Panc1 (cell line): ENCODE measurements around the gene ELAPOR2. TPM values are rescaled to one million over a fixed set of nuclear protein-coding genes. Genes with fewer than 3 reads are reported as not detected.

Experiments used
- ATAC-seq: fragments of 200-7000 bp; cut with Tn5 transposase; 2 replicates; pipeline ENCODE4 v1.9.1; 2020; ENCODE audit warnings: mild to moderate bottlenecking, moderate library complexity
- BruUV-seq: library from RNA; stranded (reverse); fragments of 400-500 nt; replicated peaks from 2 replicates; lab custom pipeline; 2021; lab: Mats Ljungman, UMichigan
- CTCF ChIA-PET: fragments of 300-600 bp; sonication (Branson Sonifier 250); formaldehyde crosslinking; loops from one replicate; lab custom pipeline; 2022; ENCODE audit warnings: antibody characterized with exemption; lab: Charles Lee
- POLR2A ChIA-PET: fragments of 300-600 bp; sonication (Branson Sonifier 250); formaldehyde crosslinking; loops from one replicate; lab custom pipeline; 2022; ENCODE audit warnings: antibody characterized with exemption; lab: Charles Lee
- DNase-seq: peaks from one replicate; pipeline ENCODE4 v3.0.0-alpha.2; 2010; ENCODE audit warnings: low read depth, low spot score
- H3K27ac ChIP-seq: 2 replicates; pipeline ENCODE4 v1.5.1; 2011; ENCODE audit warnings: mild to moderate bottlenecking, low read length, inconsistent platforms
- H3K27me3 ChIP-seq: fragments of 200-500 bp; sonication (Bioruptor generic); 2 replicates; pipeline ENCODE4 v1.6.0; 2014; ENCODE audit warnings: low read length, inconsistent platforms; ENCODE audit not compliant: control insufficient read depth, insufficient read depth
- H3K36me3 ChIP-seq: fragments of 200-500 bp; sonication (Bioruptor generic); 2 replicates; pipeline ENCODE4 v1.5.1; 2014; ENCODE audit warnings: inconsistent platforms, mild to moderate bottlenecking, low read length, moderate library complexity; ENCODE audit not compliant: control insufficient read depth, insufficient read depth
- H3K4me1 ChIP-seq: 2 replicates; pipeline ENCODE4 v1.5.1; 2011; ENCODE audit warnings: inconsistent platforms, mild to moderate bottlenecking, low read length, moderate library complexity; ENCODE audit not compliant: control insufficient read depth, insufficient read depth
- H3K4me3 ChIP-seq, 2 experiments: 2 replicates each; pipeline ENCODE4 v1.5.1; 2011 to 2012; ENCODE audit warnings: low read depth in 2 of 2, low read length in 2 of 2, mild to moderate bottlenecking in 2 of 2, inconsistent platforms in 1 of 2, moderate library complexity in 1 of 2
- H3K9me3 ChIP-seq: fragments of 200-500 bp; sonication (Bioruptor generic); 2 replicates; pipeline ENCODE4 v1.5.1; 2014; ENCODE audit warnings: low read depth, mild to moderate bottlenecking, inconsistent platforms, low read length, moderate library complexity; ENCODE audit not compliant: control insufficient read depth, insufficient read depth
- CTCF ChIP-seq: fragments of 450-650 bp; IDR thresholded peaks from 2 replicates; pipeline ENCODE4 v1.5.1; 2017; ENCODE audit warnings: mild to moderate bottlenecking
- POLR2AphosphoS5 ChIP-seq: IDR thresholded peaks from 2 replicates; pipeline ENCODE4 v1.6.1; 2012; ENCODE audit warnings: mild to moderate bottlenecking, low read depth, low read length, moderate library complexity
- REST ChIP-seq, 2 experiments: IDR thresholded peaks; 2 replicates each; pipeline ENCODE4 v1.6.1; 2011 to 2012; ENCODE audit warnings: low read depth in 2 of 2, control low read depth in 1 of 2, low read length in 1 of 2, mild to moderate bottlenecking in 1 of 2, moderate library complexity in 1 of 2; ENCODE audit not compliant: insufficient read depth in 1 of 2
- SIN3A ChIP-seq: IDR thresholded peaks from 2 replicates; pipeline ENCODE4 v1.6.1; 2012; ENCODE audit warnings: low read depth, mild to moderate bottlenecking, low read length, moderate library complexity, borderline replicate concordance; ENCODE audit not compliant: insufficient read depth
- TCF7L2 ChIP-seq: IDR thresholded peaks from 2 replicates; pipeline ENCODE4 v1.6.1; 2011; ENCODE audit warnings: mild to moderate bottlenecking, low read depth, low read length, inconsistent platforms
- in situ Hi-C: cut with HindIII; loops from 2 replicates; pipeline ENCODE4 v1.10.0; 2016; ENCODE audit warnings: low sequenced_read_pairs, low pct_unique_long_range_greater_than_20kb
- intact Hi-C: fragments of 100-400 bp; cut with micrococcal nuclease; formaldehyde crosslinking; loops from one replicate; pipeline ENCODE4 v1.10.0; 2022; ENCODE audit not compliant: unreplicated experiment
- total RNA-seq: library from RNA; stranded (reverse); gene quantifications from one replicate; pipeline ENCODE4 v1.2.1, GENCODE V29; 2021; ENCODE audit not compliant: unreplicated experiment

Gene ELAPOR2
- total RNA-seq, 1 experiment from 2014 or later, result 0.39 TPM

- H3K36me3 ChIP-seq, result no peaks in the 10 kb centered on the region
- intact Hi-C loops, result no loop called here
- TF ChIP-seq POLR2AphosphoS5 (no peak), TCF7L2 (no peak), REST (IDR thresholded peaks at IDR 0.05; ENCODE audit: insufficient read depth in 1 of 2, low read depth in 2 of 2, low read length in 1 of 2) (no peak), CTCF (no peak), SIN3A (no peak)
- H3K4me1 ChIP-seq, result no peaks in the 10 kb centered on the region
- no peak overlapping the region for H3K4me3 ChIP-seq
- H3K27ac ChIP-seq, result no peak overlapping the region
- BruUV-seq, result no TSS peak
- in situ Hi-C loops, result no loop called here
- no peaks in the 10 kb centered on the region for H3K9me3 ChIP-seq
- ChIA-PET CTCF (no interaction called here), POLR2A (no interaction called here)
- no peaks in the 10 kb centered on the region; the same call in 1 of the 2 replicates for H3K27me3 ChIP-seq
- no peak for ATAC-seq
- no peak for DNase-seq
Observed at GRCh38 chr7:87107949-87108776, 48.7 kb upstream of the ELAPOR2 start.

GRCh38 chr7:87106974-87107612 lies 47.6 kb upstream of the ELAPOR2 start:
- Histone ChIP-seq H3K9me3 (no peaks in the 10 kb centered on the region), H3K27me3 (no peaks in the 10 kb centered on the region; the same call in 1 of the 2 replicates), H3K36me3 (no peaks in the 10 kb centered on the region), H3K27ac (no peak overlapping the region), H3K4me3 (no peak overlapping the region), H3K4me1 (no peaks in the 10 kb centered on the region)
- ChIA-PET POLR2A (no interaction called here), CTCF (no interaction called here)
- BruUV-seq, result no TSS peak
- in situ Hi-C loops (no loop called here), intact Hi-C loops (no loop called here)
- TF ChIP-seq CTCF (no peak), SIN3A (no peak), TCF7L2 (no peak)
- no peak for DNase-seq
- no peak for ATAC-seq
